Neutrophil (primary cell): ENCODE measurements around the gene SF1.

Source experiments
- H3K27ac ChIP-seq: fragments of 200-600 bp; sonication (generic); 2 replicates; pipeline ENCODE4 v1.5.1; 2016; ENCODE audit warnings: mild to moderate bottlenecking, moderate library complexity
- H3K27me3 ChIP-seq: fragments of 200-600 bp; sonication (generic); 2 replicates; pipeline ENCODE4 v1.6.0; 2016; ENCODE audit warnings: mild to moderate bottlenecking
- H3K36me3 ChIP-seq: fragments of 200-600 bp; sonication (generic); 2 replicates; pipeline ENCODE4 v1.5.1; 2017
- H3K4me1 ChIP-seq, 2 experiments: fragments of 200-600 bp in 1 of 2; sonication (generic) in 1 of 2; 1 replicate in 1 of 2; 2 replicates in 1 of 2; pipeline versions ENCODE4 v1.5.1 to v1.6.1; 2013 to 2016; ENCODE audit warnings: low read depth in 1 of 2, low read length in 1 of 2, mild to moderate bottlenecking in 1 of 2, moderate library complexity in 1 of 2; ENCODE audit not compliant: control insufficient read depth in 1 of 2, insufficient read depth in 1 of 2
- H3K4me3 ChIP-seq, 2 experiments: fragments of 200-600 bp in 1 of 2; sonication (generic) in 1 of 2; 1 replicate in 1 of 2; 2 replicates in 1 of 2; pipeline ENCODE4 v1.5.1; 2013 to 2016; ENCODE audit warnings: low read depth in 1 of 2, low read length in 1 of 2, mild to moderate bottlenecking in 1 of 2, moderate library complexity in 1 of 2
- H3K9me3 ChIP-seq: fragments of 200-600 bp; sonication (generic); 2 replicates; pipeline ENCODE4 v1.5.1; 2016
- TF ChIP-seq, protein P1 (sequence below): fragments of 200-600 bp; sonication (generic); IDR thresholded peaks from 2 replicates; pipeline ENCODE4 v1.5.1; 2016; ENCODE audit warnings: antibody characterized with exemption

Gene SF1

DNA sequence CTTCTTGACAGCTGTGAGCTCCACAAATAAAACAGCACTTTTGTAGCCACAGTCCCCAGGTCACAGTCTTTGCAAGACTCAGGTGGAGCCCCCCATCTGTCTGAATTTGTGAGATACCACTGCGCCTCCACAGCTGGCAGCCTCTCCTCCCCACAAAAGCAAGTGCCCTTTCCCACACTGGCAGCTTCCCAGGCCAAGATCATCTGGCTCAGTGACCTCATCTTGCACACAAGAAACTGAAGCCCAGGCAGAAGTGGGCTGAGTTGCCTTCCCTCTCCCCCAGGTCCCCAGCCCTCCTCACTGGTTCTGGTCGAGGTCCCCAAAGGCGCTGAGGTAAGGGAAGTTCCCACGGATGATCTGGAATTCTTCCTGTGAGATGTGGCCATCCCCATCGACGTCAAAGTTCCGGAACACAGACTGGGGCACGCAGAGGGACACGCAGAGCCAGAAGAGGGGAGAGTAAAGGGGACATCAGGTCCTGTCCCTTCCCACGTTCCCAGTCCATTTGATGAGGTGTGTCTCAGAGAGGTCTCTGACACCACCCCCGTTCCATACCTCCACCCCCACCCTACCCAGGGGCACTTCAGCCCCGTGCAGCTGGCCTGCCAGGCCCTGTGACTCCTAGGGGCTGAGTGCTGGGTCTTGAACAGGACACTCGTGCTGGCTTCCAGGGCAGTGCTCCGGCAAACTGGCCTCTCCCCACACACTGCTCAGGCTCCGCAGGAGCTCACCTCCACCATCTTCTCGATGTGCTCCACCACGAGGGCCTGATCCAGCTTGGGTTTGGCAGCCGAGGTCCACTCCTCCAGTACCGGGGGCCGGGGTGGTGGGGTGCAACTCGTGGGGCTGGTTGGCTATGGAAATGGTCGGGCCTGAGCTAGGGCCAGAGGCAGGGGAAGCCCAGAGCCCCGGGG lies 43.3 kb downstream of the SF1 start:
- H3K27ac ChIP-seq, result peak overlapping the region; percentile 11
- peaks cover 99% of the 10 kb centered on the region for H3K36me3 ChIP-seq
- H3K4me1 ChIP-seq, result no peaks in the 10 kb centered on the region
- TF ChIP-seq, protein P1, sequence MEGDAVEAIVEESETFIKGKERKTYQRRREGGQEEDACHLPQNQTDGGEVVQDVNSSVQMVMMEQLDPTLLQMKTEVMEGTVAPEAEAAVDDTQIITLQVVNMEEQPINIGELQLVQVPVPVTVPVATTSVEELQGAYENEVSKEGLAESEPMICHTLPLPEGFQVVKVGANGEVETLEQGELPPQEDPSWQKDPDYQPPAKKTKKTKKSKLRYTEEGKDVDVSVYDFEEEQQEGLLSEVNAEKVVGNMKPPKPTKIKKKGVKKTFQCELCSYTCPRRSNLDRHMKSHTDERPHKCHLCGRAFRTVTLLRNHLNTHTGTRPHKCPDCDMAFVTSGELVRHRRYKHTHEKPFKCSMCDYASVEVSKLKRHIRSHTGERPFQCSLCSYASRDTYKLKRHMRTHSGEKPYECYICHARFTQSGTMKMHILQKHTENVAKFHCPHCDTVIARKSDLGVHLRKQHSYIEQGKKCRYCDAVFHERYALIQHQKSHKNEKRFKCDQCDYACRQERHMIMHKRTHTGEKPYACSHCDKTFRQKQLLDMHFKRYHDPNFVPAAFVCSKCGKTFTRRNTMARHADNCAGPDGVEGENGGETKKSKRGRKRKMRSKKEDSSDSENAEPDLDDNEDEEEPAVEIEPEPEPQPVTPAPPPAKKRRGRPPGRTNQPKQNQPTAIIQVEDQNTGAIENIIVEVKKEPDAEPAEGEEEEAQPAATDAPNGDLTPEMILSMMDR, result no peak
- H3K4me3 ChIP-seq, result no peak overlapping the region
- no peaks in the 10 kb centered on the region for H3K9me3 ChIP-seq
- no peaks in the 10 kb centered on the region for H3K27me3 ChIP-seq

DNA sequence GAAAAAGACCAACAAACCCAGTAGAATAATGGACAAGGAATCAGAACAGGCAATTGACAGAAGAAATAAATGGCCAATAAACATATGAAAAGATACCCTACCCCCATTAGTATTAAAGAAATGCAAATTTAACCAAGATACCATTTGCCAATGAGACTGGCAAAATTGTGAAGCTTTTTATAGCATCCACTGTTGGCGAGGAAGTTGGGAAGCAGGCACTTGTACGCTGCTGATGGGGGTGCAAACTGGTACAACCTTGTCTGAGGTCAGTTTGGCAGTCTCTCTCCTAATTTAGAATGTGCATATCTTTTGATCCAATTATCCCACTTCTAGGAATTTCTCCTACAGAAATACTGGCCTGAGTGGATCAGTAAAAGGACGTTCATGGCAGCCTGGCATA lies 46.7 kb downstream of the SF1 start:
- Histone ChIP-seq H3K27ac (no peak overlapping the region), H3K4me3 (no peak overlapping the region), H3K4me1 (no peaks in the 10 kb centered on the region), H3K36me3 (peaks cover 99% of the 10 kb centered on the region), H3K9me3 (no peaks in the 10 kb centered on the region), H3K27me3 (no peaks in the 10 kb centered on the region)
- TF ChIP-seq, protein P1, result no peak

DNA sequence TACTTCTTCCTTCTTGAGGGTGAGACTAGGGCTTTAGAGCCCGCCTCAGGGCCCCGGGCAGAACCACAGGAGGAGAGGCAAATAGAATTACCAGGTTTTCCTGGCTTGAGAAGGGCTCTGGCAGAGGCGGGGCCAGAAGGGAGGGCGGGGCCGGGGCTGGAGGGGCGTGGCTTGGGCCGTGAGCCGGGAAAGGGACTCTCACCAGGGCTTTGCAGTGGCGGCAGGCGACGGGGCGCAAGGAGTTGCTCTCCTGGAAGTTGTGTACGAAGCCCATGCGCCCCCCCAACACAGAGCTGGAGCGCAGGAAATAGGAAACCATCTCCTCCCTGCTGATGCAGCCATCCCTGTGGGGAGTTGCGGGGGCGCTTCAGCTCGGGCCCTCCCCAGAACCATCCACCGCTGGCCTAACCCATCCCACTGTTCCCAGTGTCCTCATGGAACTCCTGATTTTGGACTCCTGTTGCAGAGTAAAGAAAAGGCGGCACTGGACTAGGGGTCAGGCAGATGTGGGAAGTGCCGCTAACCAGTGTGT lies 48.4 kb downstream of the SF1 start:
- Histone ChIP-seq H3K36me3 (peaks cover 94% of the 10 kb centered on the region), H3K27me3 (no peaks in the 10 kb centered on the region), H3K27ac (no peak overlapping the region), H3K4me3 (no peak overlapping the region), H3K9me3 (no peaks in the 10 kb centered on the region), H3K4me1 (no peaks in the 10 kb centered on the region)
- TF ChIP-seq, protein P1, result no peak

DNA sequence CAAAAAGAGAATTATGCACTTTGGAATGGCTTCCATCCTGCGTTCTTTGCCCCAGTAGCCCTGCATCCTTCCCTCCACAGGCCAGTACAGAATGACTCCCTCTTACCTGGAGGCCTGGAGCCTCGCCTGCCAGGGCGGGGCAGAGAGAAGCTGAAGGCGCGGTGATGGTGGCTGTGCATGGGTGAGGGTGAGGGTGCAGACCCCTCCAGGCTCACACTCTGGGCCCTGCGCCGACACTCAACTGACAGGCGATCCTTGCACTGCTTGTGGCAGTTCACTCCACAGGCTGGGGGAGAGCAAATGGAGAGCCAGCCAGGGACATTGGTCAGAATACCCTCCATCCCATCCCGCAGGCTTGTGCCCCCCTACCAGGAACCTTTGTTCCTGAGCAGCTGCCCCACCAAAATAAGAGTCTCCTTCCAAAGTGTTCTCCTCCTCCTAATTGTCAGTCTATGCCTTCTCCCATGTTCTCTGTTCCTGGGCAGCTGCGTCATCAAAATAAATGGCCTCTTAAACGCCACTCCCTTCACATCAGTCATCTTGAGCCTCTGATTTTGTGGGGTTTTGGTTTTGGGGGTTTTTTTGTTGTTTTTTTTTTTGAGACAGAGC lies 49.5 kb downstream of the SF1 start:
- H3K36me3 ChIP-seq, result peaks cover 83% of the 10 kb centered on the region
- TF ChIP-seq, protein P1, result no peak
- H3K4me1 ChIP-seq, result no peaks in the 10 kb centered on the region
- H3K27ac ChIP-seq, result no peak overlapping the region
- no peaks in the 10 kb centered on the region for H3K27me3 ChIP-seq
- H3K9me3 ChIP-seq, result no peaks in the 10 kb centered on the region
- H3K4me3 ChIP-seq, result no peak overlapping the region

DNA sequence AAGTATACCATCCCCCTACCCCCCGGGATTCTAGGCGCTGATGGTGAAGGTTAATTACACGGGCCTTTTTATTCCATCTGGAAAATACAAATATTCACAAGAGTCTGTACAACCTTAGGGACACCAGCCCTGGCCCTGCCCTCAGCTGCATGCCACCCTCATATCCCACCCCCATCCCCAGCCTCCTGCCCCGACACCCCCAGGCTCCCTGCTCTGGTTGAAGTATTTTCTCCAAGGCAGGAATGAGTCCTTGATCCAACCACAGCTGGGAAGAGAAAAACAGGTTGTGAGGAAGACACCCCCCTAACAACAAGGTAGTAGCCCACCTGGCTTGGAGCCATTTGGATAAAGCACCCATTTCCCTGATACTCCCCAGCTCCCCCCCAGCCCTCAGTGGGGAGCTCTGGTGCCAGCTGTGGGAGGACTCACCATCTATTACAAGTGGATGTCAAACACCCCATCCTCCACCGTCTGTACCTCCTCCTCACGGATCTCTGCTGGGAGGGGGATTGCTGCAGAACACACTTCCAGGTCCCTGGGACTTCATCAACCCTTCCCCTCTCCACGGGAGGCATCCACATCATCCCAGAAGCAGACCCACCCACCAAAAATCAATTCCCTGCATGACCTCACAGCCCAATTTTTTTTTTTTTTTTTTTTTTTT lies 51.3 kb downstream of the SF1 start:
- TF ChIP-seq, protein P1, result no peak
- peaks cover 66% of the 10 kb centered on the region for H3K36me3 ChIP-seq
- H3K27me3 ChIP-seq, result peaks cover 12% of the 10 kb centered on the region
- no peaks in the 10 kb centered on the region for H3K9me3 ChIP-seq
- H3K4me1 ChIP-seq, result peaks cover 0 to 6% of the 10 kb centered on the region in 2 experiments
- H3K27ac ChIP-seq, result no peak overlapping the region
- no peak overlapping the region for H3K4me3 ChIP-seq
